ENCODE data around the gene DNAH17. TPM values are rescaled to one million over a fixed set of nuclear protein-coding genes. Genes with fewer than 3 reads are reported as not detected.

Gene DNAH17
- total and polyA plus RNA-seq, 2 donors = 0.28 to 0.30 TPM

GRCh38 chr17:78541488-78542206, 35.5 kb downstream of the DNAH17 start:
- Histone ChIP-seq H3K27me3 (ENCODE audit: control insufficient read depth in 2 of 2, insufficient read depth in 1 of 2, low read length in 1 of 2) (no peaks in the 10 kb centered on the region), H3K36me3 (ENCODE audit: control insufficient read depth in 2 of 2, insufficient read depth in 2 of 2, low read length in 1 of 2) (no peaks in the 10 kb centered on the region), H3K4me3 (ENCODE audit: low read length in 2 of 2) (no peak overlapping the region), H3K4me1 (ENCODE audit: control insufficient read depth in 2 of 2, insufficient read depth in 2 of 2, low read length in 2 of 2) (peaks cover 0 to 4% of the 10 kb centered on the region in 2 donors), H3K9me3 (ENCODE audit: control insufficient read depth in 2 of 2, insufficient read depth in 1 of 2, low read length in 1 of 2) (no peaks in the 10 kb centered on the region), H3K27ac (ENCODE audit: low read depth in 1 of 2, low read length in 1 of 2) (no peak overlapping the region)
- no peak for DNase-seq (ENCODE audit: low read depth in 6 of 9, low spot score in 9 of 9)
- 83% methylated on average over 7 of the region's 7 CpGs for WGBS

- H3K27me3 ChIP-seq (ENCODE audit: control insufficient read depth in 2 of 2, insufficient read depth in 1 of 2, low read length in 1 of 2) = no peaks in the 10 kb centered on the region
- no peak for DNase-seq (ENCODE audit: low read depth in 6 of 9, low spot score in 9 of 9)
- no peak overlapping the region for H3K27ac ChIP-seq (ENCODE audit: low read depth in 1 of 2, low read length in 1 of 2)
- H3K36me3 ChIP-seq (ENCODE audit: control insufficient read depth in 2 of 2, insufficient read depth in 2 of 2, low read length in 1 of 2) = no peaks in the 10 kb centered on the region
- WGBS = 98% methylated on average over 11 of the region's 11 CpGs
- H3K4me1 ChIP-seq (ENCODE audit: control insufficient read depth in 2 of 2, insufficient read depth in 2 of 2, low read length in 2 of 2) = peaks cover 0 to 11% of the 10 kb centered on the region in 2 donors
- H3K9me3 ChIP-seq (ENCODE audit: control insufficient read depth in 2 of 2, insufficient read depth in 1 of 2, low read length in 1 of 2) = no peaks in the 10 kb centered on the region
- H3K4me3 ChIP-seq (ENCODE audit: low read length in 2 of 2) = no peak overlapping the region
Observed at GRCh38 chr17:78539781-78540180, 37.4 kb downstream of the DNAH17 start.

- no peak overlapping the region for H3K27ac ChIP-seq (ENCODE audit: low read depth in 1 of 2, low read length in 1 of 2)
- H3K4me3 ChIP-seq (ENCODE audit: low read length in 2 of 2) = no peak overlapping the region
- peaks cover 0 to 11% of the 10 kb centered on the region in 2 donors for H3K4me1 ChIP-seq (ENCODE audit: control insufficient read depth in 2 of 2, insufficient read depth in 2 of 2, low read length in 2 of 2)
- no peaks in the 10 kb centered on the region for H3K9me3 ChIP-seq (ENCODE audit: control insufficient read depth in 2 of 2, insufficient read depth in 1 of 2, low read length in 1 of 2)
- no peaks in the 10 kb centered on the region for H3K27me3 ChIP-seq (ENCODE audit: control insufficient read depth in 2 of 2, insufficient read depth in 1 of 2, low read length in 1 of 2)
- DNase-seq (ENCODE audit: low read depth in 6 of 9, low spot score in 9 of 9) = no peak
- 86% methylated on average over 10 of the region's 10 CpGs for WGBS
- no peaks in the 10 kb centered on the region for H3K36me3 ChIP-seq (ENCODE audit: control insufficient read depth in 2 of 2, insufficient read depth in 2 of 2, low read length in 1 of 2)
Observed at GRCh38 chr17:78538033-78538776, 39.0 kb downstream of the DNAH17 start.

GRCh38 chr17:78537217-78537860, 39.9 kb downstream of the DNAH17 start:
- 97% methylated on average over 20 of the region's 20 CpGs for WGBS
- Histone ChIP-seq H3K9me3 (ENCODE audit: control insufficient read depth in 2 of 2, insufficient read depth in 1 of 2, low read length in 1 of 2) (no peaks in the 10 kb centered on the region), H3K4me1 (ENCODE audit: control insufficient read depth in 2 of 2, insufficient read depth in 2 of 2, low read length in 2 of 2) (peaks cover 0 to 11% of the 10 kb centered on the region in 2 donors), H3K27me3 (ENCODE audit: control insufficient read depth in 2 of 2, insufficient read depth in 1 of 2, low read length in 1 of 2) (no peaks in the 10 kb centered on the region), H3K27ac (ENCODE audit: low read depth in 1 of 2, low read length in 1 of 2) (no peak overlapping the region), H3K36me3 (ENCODE audit: control insufficient read depth in 2 of 2, insufficient read depth in 2 of 2, low read length in 1 of 2) (no peaks in the 10 kb centered on the region), H3K4me3 (ENCODE audit: low read length in 2 of 2) (no peak overlapping the region)
- no peak for DNase-seq (ENCODE audit: low read depth in 6 of 9, low spot score in 9 of 9)

DNA sequence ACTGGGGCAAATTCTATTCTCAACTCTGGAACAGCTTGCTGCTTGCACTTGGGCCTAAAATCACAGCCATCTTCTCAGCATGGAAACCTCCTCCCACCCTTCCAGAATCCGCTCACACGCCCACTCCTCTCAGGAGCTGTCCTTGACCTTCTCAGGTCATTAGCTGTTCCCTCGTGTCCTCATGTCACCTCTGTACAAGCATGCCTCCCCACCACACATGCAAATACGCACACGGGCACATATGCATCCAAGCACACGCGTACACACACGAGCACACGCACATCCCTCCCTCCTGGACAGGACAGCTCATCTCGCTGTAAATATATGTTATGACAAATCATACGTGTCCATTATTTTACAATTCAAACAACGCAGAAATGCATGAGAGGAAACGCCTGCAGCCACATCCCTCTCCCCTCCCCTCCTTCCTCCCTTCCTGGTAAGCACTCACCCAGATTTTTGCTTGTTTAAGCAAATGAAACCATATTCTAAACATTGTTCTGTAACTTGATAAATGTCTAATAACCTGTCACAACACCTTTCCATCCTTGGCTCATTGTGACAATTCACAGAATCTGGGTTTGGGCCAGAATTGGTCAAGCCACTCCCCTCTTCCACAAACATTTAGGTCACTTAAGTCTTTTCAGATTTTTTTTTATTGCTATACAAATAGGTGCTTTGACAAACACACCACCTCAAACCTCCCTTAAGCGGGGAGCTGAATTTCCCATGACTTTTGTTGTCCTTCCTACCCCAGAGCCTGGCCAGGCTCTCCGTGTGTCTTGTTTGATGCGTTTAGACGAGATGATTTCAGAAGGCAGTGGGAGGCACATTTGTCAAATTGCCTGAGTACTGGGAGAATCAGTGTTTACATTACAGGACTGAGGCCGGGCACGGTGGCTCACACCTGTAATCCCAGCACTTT, 41.7 kb downstream of the DNAH17 start:
- 73% methylated on average over 19 of the region's 19 CpGs for WGBS
- peak in 2 of 9 donors; percentile 1 to 26 for DNase-seq (ENCODE audit: low read depth in 6 of 9, low spot score in 9 of 9)
- no peak overlapping the region for H3K27ac ChIP-seq (ENCODE audit: low read depth in 1 of 2, low read length in 1 of 2)
- no peak overlapping the region for H3K4me3 ChIP-seq (ENCODE audit: low read length in 2 of 2)
- peaks cover 0 to 11% of the 10 kb centered on the region in 2 donors for H3K4me1 ChIP-seq (ENCODE audit: control insufficient read depth in 2 of 2, insufficient read depth in 2 of 2, low read length in 2 of 2)
- no peaks in the 10 kb centered on the region for H3K27me3 ChIP-seq (ENCODE audit: control insufficient read depth in 2 of 2, insufficient read depth in 1 of 2, low read length in 1 of 2)
- peaks cover 0 to 5% of the 10 kb centered on the region in 2 donors for H3K9me3 ChIP-seq (ENCODE audit: control insufficient read depth in 2 of 2, insufficient read depth in 1 of 2, low read length in 1 of 2)
- no peaks in the 10 kb centered on the region for H3K36me3 ChIP-seq (ENCODE audit: control insufficient read depth in 2 of 2, insufficient read depth in 2 of 2, low read length in 1 of 2)

DNA sequence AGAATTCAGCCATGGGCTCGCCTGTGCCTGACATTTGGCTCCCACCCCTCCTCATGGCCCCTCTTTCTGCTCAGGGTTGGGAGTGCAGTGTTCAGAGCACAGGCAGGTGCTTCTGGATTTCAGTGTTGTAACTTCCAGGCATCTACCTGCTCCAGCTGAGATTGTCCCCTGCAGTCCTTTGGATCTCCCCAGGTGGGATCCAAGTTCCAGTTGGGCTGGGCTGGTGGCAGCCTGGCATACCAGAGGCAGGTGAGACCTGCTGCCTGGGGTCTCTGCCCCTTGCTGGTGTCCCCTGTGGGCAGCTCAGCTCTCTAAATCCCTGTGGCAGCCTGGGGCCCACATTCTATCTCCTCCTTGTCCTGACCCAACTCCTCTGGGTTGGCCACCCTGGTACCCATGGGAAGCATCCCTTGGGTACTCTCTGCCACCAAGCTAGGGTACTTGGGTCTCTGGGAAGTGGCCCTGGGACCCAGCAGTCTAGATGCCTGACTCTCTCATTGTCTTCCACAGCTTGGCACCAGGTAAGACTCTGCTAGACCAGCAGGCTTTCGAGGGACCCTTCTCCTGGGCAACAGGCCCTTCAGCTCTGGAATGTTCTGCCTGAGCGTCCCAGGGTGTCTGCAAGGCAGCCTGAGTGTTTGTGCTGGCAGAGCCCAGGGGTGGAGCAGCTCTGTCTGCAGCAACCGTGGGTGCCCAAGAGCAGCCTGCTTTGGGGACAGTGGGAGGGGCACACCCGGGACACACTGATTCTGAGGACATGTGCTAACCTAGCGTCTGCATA, 42.5 kb downstream of the DNAH17 start:
- H3K27ac ChIP-seq (ENCODE audit: low read depth in 1 of 2, low read length in 1 of 2) = no peak overlapping the region

DNA sequence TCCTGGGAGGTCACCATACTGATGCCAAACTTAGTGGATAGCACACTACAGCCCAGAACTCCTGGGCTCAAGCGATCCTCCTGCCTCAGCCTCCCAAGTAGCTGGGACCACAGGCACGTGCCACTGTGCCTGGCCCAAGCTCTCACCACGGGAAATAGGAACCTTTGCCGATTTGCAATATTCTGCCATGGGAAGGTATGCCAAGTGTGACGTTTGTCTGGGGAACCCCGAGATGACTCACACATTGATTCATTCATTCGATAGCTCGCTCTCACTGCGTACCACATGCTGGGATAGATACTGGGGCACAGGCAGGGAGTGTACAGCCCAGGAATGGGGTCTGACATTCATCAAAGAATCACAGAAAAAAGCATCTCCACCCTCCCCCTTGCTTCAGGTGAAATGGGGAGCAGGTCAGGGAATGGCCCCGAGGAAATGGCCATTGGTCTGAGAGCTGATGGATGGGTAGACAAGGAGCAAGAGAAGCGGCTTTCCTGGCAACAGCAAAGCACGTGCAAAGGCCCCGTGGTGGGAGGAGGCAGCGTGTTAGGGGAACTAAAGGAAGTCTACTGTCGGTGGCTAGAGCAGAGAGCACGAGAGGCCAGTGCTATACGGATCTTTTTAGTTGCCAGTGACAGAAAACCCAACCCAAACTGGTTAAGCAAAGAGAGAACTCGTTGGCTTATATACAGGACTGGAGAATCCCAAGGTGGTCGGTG, 44.1 kb downstream of the DNAH17 start:
- Histone ChIP-seq H3K4me3 (ENCODE audit: low read length in 2 of 2) (no peak overlapping the region), H3K4me1 (ENCODE audit: control insufficient read depth in 2 of 2, insufficient read depth in 2 of 2, low read length in 2 of 2) (peaks cover 0 to 8% of the 10 kb centered on the region in 2 donors), H3K36me3 (ENCODE audit: control insufficient read depth in 2 of 2, insufficient read depth in 2 of 2, low read length in 1 of 2) (no peaks in the 10 kb centered on the region), H3K9me3 (ENCODE audit: control insufficient read depth in 2 of 2, insufficient read depth in 1 of 2, low read length in 1 of 2) (peaks cover 0 to 10% of the 10 kb centered on the region in 2 donors), H3K27me3 (ENCODE audit: control insufficient read depth in 2 of 2, insufficient read depth in 1 of 2, low read length in 1 of 2) (no peaks in the 10 kb centered on the region), H3K27ac (ENCODE audit: low read depth in 1 of 2, low read length in 1 of 2) (no peak overlapping the region)
- DNase-seq (ENCODE audit: low read depth in 6 of 9, low spot score in 9 of 9) = no peak
- 95% methylated on average over 19 of the region's 19 CpGs for WGBS

More for the DNA sequence above, 42.5 kb downstream of the DNAH17 start:
- H3K27me3 ChIP-seq (ENCODE audit: control insufficient read depth in 2 of 2, insufficient read depth in 1 of 2, low read length in 1 of 2) = no peaks in the 10 kb centered on the region
- no peaks in the 10 kb centered on the region for H3K36me3 ChIP-seq (ENCODE audit: control insufficient read depth in 2 of 2, insufficient read depth in 2 of 2, low read length in 1 of 2)
- H3K9me3 ChIP-seq (ENCODE audit: control insufficient read depth in 2 of 2, insufficient read depth in 1 of 2, low read length in 1 of 2) = peaks cover 0 to 5% of the 10 kb centered on the region in 2 donors
- no peak for DNase-seq (ENCODE audit: low read depth in 6 of 9, low spot score in 9 of 9)
- H3K4me3 ChIP-seq (ENCODE audit: low read length in 2 of 2) = no peak overlapping the region
- H3K4me1 ChIP-seq (ENCODE audit: control insufficient read depth in 2 of 2, insufficient read depth in 2 of 2, low read length in 2 of 2) = peaks cover 0 to 11% of the 10 kb centered on the region in 2 donors
- WGBS = 91% methylated on average over 6 of the region's 6 CpGs
